Hepatocyte (in vitro differentiated cells): ENCODE data around the gene SNX25.

Source experiments
- EZH2phosphoT487 ChIP-seq: fragments of 200-600 bp; sonication (generic); IDR thresholded peaks from one replicate; pipeline ENCODE4 v1.6.1; 2018; ENCODE audit warnings: antibody characterized with exemption, mild to moderate bottlenecking, low read depth, moderate library complexity; ENCODE audit not compliant: unreplicated experiment, severe bottlenecking
- TF ChIP-seq, protein P1 (sequence below): fragments of 200-600 bp; sonication (generic); IDR thresholded peaks from 2 replicates; pipeline ENCODE4 v1.5.1; 2016; ENCODE audit warnings: antibody characterized with exemption, mild to moderate bottlenecking; ENCODE audit not compliant: poor library complexity

DNA sequence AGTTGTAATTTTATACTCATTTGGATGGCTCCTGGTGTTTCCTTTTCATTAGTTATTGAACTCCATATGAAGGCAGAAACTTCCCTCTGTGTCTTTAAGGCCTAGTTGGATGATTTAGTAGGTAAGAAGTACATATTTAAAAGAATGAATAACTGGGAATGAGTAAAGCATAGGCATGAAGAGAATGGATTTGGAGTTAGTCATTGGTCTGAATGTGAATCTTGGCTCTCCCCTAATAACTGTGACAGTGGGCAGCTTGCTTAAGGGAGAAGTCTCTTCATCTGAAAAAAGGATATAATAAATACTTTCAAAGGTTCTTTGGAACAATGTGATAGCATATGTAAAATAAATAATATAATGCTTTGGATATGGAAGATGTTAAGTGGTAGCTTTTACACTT lies 13.2 kb downstream of the SNX25 start:
- TF ChIP-seq, protein P1, sequence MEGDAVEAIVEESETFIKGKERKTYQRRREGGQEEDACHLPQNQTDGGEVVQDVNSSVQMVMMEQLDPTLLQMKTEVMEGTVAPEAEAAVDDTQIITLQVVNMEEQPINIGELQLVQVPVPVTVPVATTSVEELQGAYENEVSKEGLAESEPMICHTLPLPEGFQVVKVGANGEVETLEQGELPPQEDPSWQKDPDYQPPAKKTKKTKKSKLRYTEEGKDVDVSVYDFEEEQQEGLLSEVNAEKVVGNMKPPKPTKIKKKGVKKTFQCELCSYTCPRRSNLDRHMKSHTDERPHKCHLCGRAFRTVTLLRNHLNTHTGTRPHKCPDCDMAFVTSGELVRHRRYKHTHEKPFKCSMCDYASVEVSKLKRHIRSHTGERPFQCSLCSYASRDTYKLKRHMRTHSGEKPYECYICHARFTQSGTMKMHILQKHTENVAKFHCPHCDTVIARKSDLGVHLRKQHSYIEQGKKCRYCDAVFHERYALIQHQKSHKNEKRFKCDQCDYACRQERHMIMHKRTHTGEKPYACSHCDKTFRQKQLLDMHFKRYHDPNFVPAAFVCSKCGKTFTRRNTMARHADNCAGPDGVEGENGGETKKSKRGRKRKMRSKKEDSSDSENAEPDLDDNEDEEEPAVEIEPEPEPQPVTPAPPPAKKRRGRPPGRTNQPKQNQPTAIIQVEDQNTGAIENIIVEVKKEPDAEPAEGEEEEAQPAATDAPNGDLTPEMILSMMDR, result no peak
- TF ChIP-seq EZH2phosphoT487, result no peak
